GM23248 (cell line): Measurements from ENCODE around the gene NRG3.

Source experiments
- EZH2 ChIP-seq: fragments of 200-600 bp; sonication (generic); IDR thresholded peaks from 2 replicates; pipeline ENCODE4 v1.6.1; 2018; ENCODE audit warnings: antibody characterized with exemption, mild to moderate bottlenecking; ENCODE audit not compliant: insufficient read depth, poor library complexity, severe bottlenecking
- EZH2phosphoT487 ChIP-seq: fragments of 200-600 bp; sonication (generic); IDR thresholded peaks from 2 replicates; pipeline ENCODE4 v1.6.1; 2018; ENCODE audit warnings: antibody characterized with exemption, moderate library complexity, mild to moderate bottlenecking, low read depth; ENCODE audit not compliant: insufficient read depth

GRCh38 chr10:82221601-82222149 is 346.7 kb downstream of the NRG3 start:
- no peak for TF ChIP-seq EZH2phosphoT487
- TF ChIP-seq EZH2 = no peak
